Stimulated activated memory B cell treated with anti-CD40 and anti-IgM and Interleukin-4, amounts not matched to agents 10 μg/mL and 1 μg/mL and 100 μg/mL, for 72 hours (primary cell): ENCODE measurements around the gene IL4R.
"Not testable (repeated sequence)": the region's sequence is repeated elsewhere in the genome, so short reads cannot be mapped to it uniquely, and the experiment has no call there.

Experiments
- ATAC-seq: fragments of 150-1000 bp; cut with Tn5 transposase; 2 replicates; pipeline ENCODE4 v1.10.0; 2021
- H3K27ac Mint-ChIP-seq: one replicate; pipeline ENCODE4 v1.8.0; 2022; ENCODE audit warnings: mild to moderate bottlenecking, mixed read lengths
- H3K27me3 Mint-ChIP-seq: one replicate; pipeline ENCODE4 v1.8.0; 2022; ENCODE audit warnings: mixed read lengths
- H3K36me3 Mint-ChIP-seq: one replicate; pipeline ENCODE4 v1.8.0; 2022; ENCODE audit warnings: mixed read lengths
- H3K4me1 Mint-ChIP-seq: one replicate; pipeline ENCODE4 v1.8.0; 2022; ENCODE audit warnings: mixed read lengths
- H3K4me3 Mint-ChIP-seq: one replicate; pipeline ENCODE4 v1.8.0; 2022; ENCODE audit warnings: mild to moderate bottlenecking, moderate library complexity, mixed read lengths
- H3K9me3 Mint-ChIP-seq: one replicate; pipeline ENCODE4 v1.8.0; 2022; ENCODE audit warnings: mixed read lengths

Gene IL4R

GRCh38 chr16:27381236-27381635 is 67.5 kb downstream of the IL4R start:
- peak overlapping the region; percentile 11 for H3K27ac Mint-ChIP-seq
- peaks cover 47% of the 10 kb centered on the region for H3K4me1 Mint-ChIP-seq
- no peak overlapping the region for H3K4me3 Mint-ChIP-seq
- peaks cover 16% of the 10 kb centered on the region for H3K27me3 Mint-ChIP-seq
- H3K36me3 Mint-ChIP-seq = peaks cover 7% of the 10 kb centered on the region
- peaks cover 8% of the 10 kb centered on the region for H3K9me3 Mint-ChIP-seq
- ATAC-seq = no peak

- Mint-ChIP-seq H3K4me3 (no peak overlapping the region), H3K27ac (no peak overlapping the region), H3K4me1 (peaks cover 39% of the 10 kb centered on the region), H3K36me3 (peaks cover 11% of the 10 kb centered on the region), H3K9me3 (peaks cover 8% of the 10 kb centered on the region), H3K27me3 (peaks cover 25% of the 10 kb centered on the region)
- no peak for ATAC-seq
Observed at GRCh38 chr16:27381974-27382855, 68.4 kb downstream of the IL4R start.

GRCh38 chr16:27383556-27384243 is 69.9 kb downstream of the IL4R start:
- Mint-ChIP-seq H3K4me1 (peaks cover 29% of the 10 kb centered on the region), H3K27me3 (peaks cover 27% of the 10 kb centered on the region), H3K27ac (peak overlapping the region; percentile 33), H3K4me3 (no peak overlapping the region), H3K9me3 (peaks cover 8% of the 10 kb centered on the region), H3K36me3 (peaks cover 11% of the 10 kb centered on the region)
- ATAC-seq = peak; percentile 71

GRCh38 chr16:27384425-27384824 is 70.7 kb downstream of the IL4R start:
- H3K27ac Mint-ChIP-seq = peak overlapping the region; percentile 33
- peaks cover 10% of the 10 kb centered on the region for H3K9me3 Mint-ChIP-seq
- peaks cover 15% of the 10 kb centered on the region for H3K36me3 Mint-ChIP-seq
- peaks cover 27% of the 10 kb centered on the region for H3K27me3 Mint-ChIP-seq
- no peak overlapping the region for H3K4me3 Mint-ChIP-seq
- no peak for ATAC-seq
- H3K4me1 Mint-ChIP-seq = peaks cover 26% of the 10 kb centered on the region

GRCh38 chr16:27385398-27385797 is 71.6 kb downstream of the IL4R start:
- H3K27me3 Mint-ChIP-seq = peaks cover 27% of the 10 kb centered on the region
- H3K36me3 Mint-ChIP-seq = peaks cover 17% of the 10 kb centered on the region
- H3K4me3 Mint-ChIP-seq = no peak overlapping the region
- peaks cover 29% of the 10 kb centered on the region for H3K4me1 Mint-ChIP-seq
- H3K27ac Mint-ChIP-seq = no peak overlapping the region
- H3K9me3 Mint-ChIP-seq = peaks cover 13% of the 10 kb centered on the region
- no peak for ATAC-seq

GRCh38 chr16:27386674-27387073 is 72.9 kb downstream of the IL4R start:
- Mint-ChIP-seq H3K27me3 (peaks cover 25% of the 10 kb centered on the region), H3K4me1 (peaks cover 29% of the 10 kb centered on the region), H3K36me3 (peaks cover 20% of the 10 kb centered on the region), H3K27ac (no peak overlapping the region), H3K9me3 (peaks cover 15% of the 10 kb centered on the region), H3K4me3 (no peak overlapping the region)
- ATAC-seq = no peak

GRCh38 chr16:27387724-27388123 is 74.0 kb downstream of the IL4R start:
- Mint-ChIP-seq H3K27me3 (peaks cover 15% of the 10 kb centered on the region), H3K27ac (no peak overlapping the region), H3K4me1 (peaks cover 23% of the 10 kb centered on the region), H3K36me3 (peaks cover 25% of the 10 kb centered on the region), H3K9me3 (peaks cover 25% of the 10 kb centered on the region), H3K4me3 (no peak overlapping the region)
- ATAC-seq = peak; percentile 89

GRCh38 chr16:27389272-27389961 is 75.6 kb downstream of the IL4R start:
- Mint-ChIP-seq H3K4me1 (peaks cover 14% of the 10 kb centered on the region), H3K27ac (peak overlapping the region; percentile 55), H3K27me3 (peaks cover 23% of the 10 kb centered on the region), H3K36me3 (peaks cover 27% of the 10 kb centered on the region), H3K9me3 (peaks cover 25% of the 10 kb centered on the region), H3K4me3 (no peak overlapping the region)
- ATAC-seq = peak; percentile 53

- Mint-ChIP-seq H3K4me1 (peaks cover 11% of the 10 kb centered on the region), H3K27ac (no peak overlapping the region), H3K27me3 (peaks cover 30% of the 10 kb centered on the region), H3K9me3 (peaks cover 31% of the 10 kb centered on the region), H3K36me3 (peaks cover 29% of the 10 kb centered on the region), H3K4me3 (no peak overlapping the region)
- no peak for ATAC-seq
Observed at GRCh38 chr16:27390151-27390550, 76.4 kb downstream of the IL4R start.

GRCh38 chr16:27392671-27393070 is 78.9 kb downstream of the IL4R start:
- Mint-ChIP-seq H3K27me3 (peaks cover 28% of the 10 kb centered on the region), H3K27ac (no peak overlapping the region), H3K4me1 (peaks cover 11% of the 10 kb centered on the region), H3K4me3 (no peak overlapping the region), H3K9me3 (peaks cover 41% of the 10 kb centered on the region), H3K36me3 (peaks cover 25% of the 10 kb centered on the region)
- ATAC-seq = no peak

GRCh38 chr16:27394516-27394915 is 80.7 kb downstream of the IL4R start:
- no peak for ATAC-seq
- peaks cover 20% of the 10 kb centered on the region for H3K36me3 Mint-ChIP-seq
- no peak overlapping the region for H3K27ac Mint-ChIP-seq
- peaks cover 43% of the 10 kb centered on the region for H3K9me3 Mint-ChIP-seq
- peaks cover 14% of the 10 kb centered on the region for H3K4me1 Mint-ChIP-seq
- H3K27me3 Mint-ChIP-seq = peaks cover 28% of the 10 kb centered on the region
- no peak overlapping the region for H3K4me3 Mint-ChIP-seq

GRCh38 chr16:27398341-27398893 is 84.6 kb downstream of the IL4R start:
- ATAC-seq = not testable (repeated sequence)
- peak overlapping the region; percentile 59 for H3K4me3 Mint-ChIP-seq
- peaks cover 17% of the 10 kb centered on the region for H3K36me3 Mint-ChIP-seq
- H3K4me1 Mint-ChIP-seq = peaks cover 49% of the 10 kb centered on the region
- peak overlapping the region; percentile 9 for H3K27ac Mint-ChIP-seq
- H3K27me3 Mint-ChIP-seq = peaks cover 25% of the 10 kb centered on the region
- peaks cover 26% of the 10 kb centered on the region for H3K9me3 Mint-ChIP-seq

GRCh38 chr16:27398894-27399853 is 85.4 kb downstream of the IL4R start:
- peak overlapping the region; percentile 9 for H3K27ac Mint-ChIP-seq
- H3K4me3 Mint-ChIP-seq = peak overlapping the region; percentile 59
- H3K9me3 Mint-ChIP-seq = peaks cover 23% of the 10 kb centered on the region
- peaks cover 56% of the 10 kb centered on the region for H3K4me1 Mint-ChIP-seq
- peaks cover 21% of the 10 kb centered on the region for H3K27me3 Mint-ChIP-seq
- peaks cover 21% of the 10 kb centered on the region for H3K36me3 Mint-ChIP-seq
- ATAC-seq = peak; percentile 46

GRCh38 chr16:27399969-27400368 is 86.2 kb downstream of the IL4R start:
- Mint-ChIP-seq H3K27me3 (peaks cover 13% of the 10 kb centered on the region), H3K36me3 (peaks cover 22% of the 10 kb centered on the region), H3K27ac (peak overlapping the region; percentile 94), H3K9me3 (peaks cover 18% of the 10 kb centered on the region), H3K4me1 (peaks cover 64% of the 10 kb centered on the region), H3K4me3 (no peak overlapping the region)
- no peak for ATAC-seq
